SK-N-SH treated with all-trans-retinoic acid at 6 μM for 48 hours (cell line): ENCODE results near the gene PRKCZ.

Source experiments
- ATAC-seq: fragments of 200-7000 bp; cut with Tn5 transposase; 3 replicates; pipeline ENCODE4 v1.9.1; 2020; ENCODE audit warnings: mild to moderate bottlenecking, moderate library complexity
- ARNTL ChIP-seq: fragments of 450-650 bp; formaldehyde crosslinking; IDR thresholded peaks from 2 replicates; pipeline ENCODE4 v1.5.0; 2020; ENCODE audit warnings: low read depth, mild to moderate bottlenecking, moderate library complexity, borderline replicate concordance
- BACH2 ChIP-seq: fragments of 250-450 bp; sonication (Bioruptor Pico); IDR thresholded peaks from 2 replicates; pipeline ENCODE4 v1.9.0; 2021; ENCODE audit warnings: mild to moderate bottlenecking, borderline replicate concordance
- CSDC2 ChIP-seq: fragments of 250-450 bp; sonication (Bioruptor Pico); IDR thresholded peaks from 2 replicates; pipeline ENCODE4 v1.5.0; 2020; ENCODE audit warnings: mild to moderate bottlenecking, moderate library complexity
- CSRNP3 ChIP-seq: fragments of 250-450 bp; sonication (Bioruptor Pico); IDR thresholded peaks from 2 replicates; pipeline ENCODE4 v1.5.1; 2021; ENCODE audit warnings: mild to moderate bottlenecking, moderate library complexity
- ESRRG ChIP-seq: fragments of 250-450 bp; sonication (Bioruptor Pico); IDR thresholded peaks from 2 replicates; pipeline ENCODE4 v1.6.1; 2021; ENCODE audit warnings: mild to moderate bottlenecking
- GLIS3 ChIP-seq: fragments of 250-450 bp; sonication (Bioruptor Pico); IDR thresholded peaks from 2 replicates; pipeline ENCODE4 v1.5.0; 2020; ENCODE audit warnings: mild to moderate bottlenecking, moderate library complexity
- ISL1 ChIP-seq: fragments of 250-450 bp; sonication (Bioruptor Pico); IDR thresholded peaks from 2 replicates; pipeline ENCODE4 v2.1.2; 2022; ENCODE audit warnings: mild to moderate bottlenecking, moderate library complexity
- OSR1 ChIP-seq: fragments of 250-450 bp; sonication (Bioruptor Pico); IDR thresholded peaks from 2 replicates; pipeline ENCODE4 v1.8.0; 2022; ENCODE audit warnings: moderate library complexity, mild to moderate bottlenecking, inconsistent platforms
- PATZ1 ChIP-seq: fragments of 250-450 bp; sonication (Bioruptor Pico); IDR thresholded peaks from 2 replicates; pipeline ENCODE4 v1.8.0; 2020; ENCODE audit warnings: mild to moderate bottlenecking, moderate library complexity, borderline replicate concordance
- PPARA ChIP-seq: fragments of 250-450 bp; sonication (Bioruptor Pico); IDR thresholded peaks from 2 replicates; pipeline ENCODE4 v1.5.0; 2020; ENCODE audit warnings: mild to moderate bottlenecking, borderline replicate concordance
- RARB ChIP-seq: fragments of 250-450 bp; sonication (Bioruptor Pico); IDR thresholded peaks from 2 replicates; pipeline ENCODE4 v1.8.0; 2021; ENCODE audit warnings: mild to moderate bottlenecking, moderate library complexity
- SNAI2 ChIP-seq: fragments of 250-450 bp; sonication (Bioruptor Pico); IDR thresholded peaks from 2 replicates; pipeline ENCODE4 v1.5.0; 2020; ENCODE audit warnings: mild to moderate bottlenecking, moderate library complexity
- TCF4 ChIP-seq: fragments of 250-450 bp; sonication (Bioruptor Pico); IDR thresholded peaks from 2 replicates; pipeline ENCODE4 v1.8.0; 2021; ENCODE audit warnings: mild to moderate bottlenecking, moderate library complexity, borderline replicate concordance
- TOX ChIP-seq: fragments of 250-450 bp; sonication (Bioruptor Pico); IDR thresholded peaks from 2 replicates; pipeline ENCODE4 v1.8.0; 2021; ENCODE audit warnings: mild to moderate bottlenecking, moderate library complexity, borderline replicate concordance
- ZC3H10 ChIP-seq: fragments of 250-450 bp; sonication (Bioruptor Pico); IDR thresholded peaks from 2 replicates; pipeline ENCODE4 v1.5.1; 2021; ENCODE audit warnings: mild to moderate bottlenecking, moderate library complexity
- ZFP3 ChIP-seq: fragments of 250-450 bp; sonication (Bioruptor Pico); IDR thresholded peaks from 2 replicates; pipeline ENCODE4 v1.5.0; 2020; ENCODE audit warnings: mild to moderate bottlenecking, moderate library complexity
- ZFP30 ChIP-seq: fragments of 450-650 bp; formaldehyde crosslinking; IDR thresholded peaks from 2 replicates; pipeline ENCODE4 v1.5.0; 2022; ENCODE audit warnings: mild to moderate bottlenecking, moderate library complexity
- ZNF565 ChIP-seq: fragments of 450-650 bp; formaldehyde crosslinking; conservative IDR thresholded peaks from 2 replicates; pipeline ENCODE4 v1.5.0; 2020; ENCODE audit warnings: low read depth, mild to moderate bottlenecking, moderate library complexity
- ZNF70 ChIP-seq: fragments of 450-650 bp; formaldehyde crosslinking; IDR thresholded peaks from 2 replicates; pipeline ENCODE4 v1.5.0; 2020; ENCODE audit warnings: mild to moderate bottlenecking, moderate library complexity
- ZNF8 ChIP-seq: fragments of 450-650 bp; formaldehyde crosslinking; IDR thresholded peaks from 2 replicates; pipeline ENCODE4 v1.5.0; 2020; ENCODE audit warnings: mild to moderate bottlenecking, moderate library complexity
- TF ChIP-seq, protein P1 (sequence below): fragments of 250-450 bp; sonication (Bioruptor Pico); IDR thresholded peaks from 2 replicates; pipeline ENCODE4 v1.5.1; 2020; ENCODE audit warnings: low read depth, mild to moderate bottlenecking, moderate library complexity
- TF ChIP-seq, protein P2 (sequence below): fragments of 250-450 bp; sonication (Bioruptor Pico); IDR thresholded peaks from 2 replicates; pipeline ENCODE4 v1.5.0; 2020; ENCODE audit warnings: mild to moderate bottlenecking, moderate library complexity

PRKCZ gene

GRCh38 chr1:2128189-2128901 lies 78.1 kb downstream of the PRKCZ start:
- TF ChIP-seq PPARA (CRISPR knock-in tag) (no peak), ZC3H10 (CRISPR knock-in tag) (no peak), ESRRG (CRISPR knock-in tag) (no peak), RARB (CRISPR knock-in tag) (no peak), SNAI2 (CRISPR knock-in tag) (no peak), ZFP30 (CRISPR knock-in tag) (no peak), TCF4 (CRISPR knock-in tag) (no peak), CSRNP3 (CRISPR knock-in tag) (no peak)

GRCh38 chr1:2129256-2129943 lies 79.2 kb downstream of the PRKCZ start:
- no peak for ATAC-seq
- no peak for TF ChIP-seq TCF4 (CRISPR knock-in tag)
- no peak for TF ChIP-seq ZC3H10 (CRISPR knock-in tag)
- no peak for TF ChIP-seq TOX (CRISPR knock-in tag)
- TF ChIP-seq ZNF8 (CRISPR knock-in tag) = no peak
- TF ChIP-seq, protein P1, sequence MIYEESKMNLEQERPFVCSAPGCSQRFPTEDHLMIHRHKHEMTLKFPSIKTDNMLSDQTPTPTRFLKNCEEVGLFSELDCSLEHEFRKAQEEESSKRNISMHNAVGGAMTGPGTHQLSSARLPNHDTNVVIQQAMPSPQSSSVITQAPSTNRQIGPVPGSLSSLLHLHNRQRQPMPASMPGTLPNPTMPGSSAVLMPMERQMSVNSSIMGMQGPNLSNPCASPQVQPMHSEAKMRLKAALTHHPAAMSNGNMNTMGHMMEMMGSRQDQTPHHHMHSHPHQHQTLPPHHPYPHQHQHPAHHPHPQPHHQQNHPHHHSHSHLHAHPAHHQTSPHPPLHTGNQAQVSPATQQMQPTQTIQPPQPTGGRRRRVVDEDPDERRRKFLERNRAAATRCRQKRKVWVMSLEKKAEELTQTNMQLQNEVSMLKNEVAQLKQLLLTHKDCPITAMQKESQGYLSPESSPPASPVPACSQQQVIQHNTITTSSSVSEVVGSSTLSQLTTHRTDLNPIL (CRISPR knock-in tag) = no peak
- no peak for TF ChIP-seq ZNF70 (CRISPR knock-in tag)
- TF ChIP-seq CSRNP3 (CRISPR knock-in tag) = no peak
- no peak for TF ChIP-seq SNAI2 (CRISPR knock-in tag)
- TF ChIP-seq GLIS3 (CRISPR knock-in tag) = no peak
- no peak for TF ChIP-seq ZFP30 (CRISPR knock-in tag)
- no peak for TF ChIP-seq PATZ1 (CRISPR knock-in tag)
- no peak for TF ChIP-seq ARNTL (CRISPR knock-in tag)
- TF ChIP-seq ISL1 (CRISPR knock-in tag) = no peak
- no peak for TF ChIP-seq PPARA (CRISPR knock-in tag)
- no peak for TF ChIP-seq ESRRG (CRISPR knock-in tag)
- TF ChIP-seq CSDC2 (CRISPR knock-in tag) = no peak
- no peak for TF ChIP-seq RARB (CRISPR knock-in tag)
- no peak for TF ChIP-seq OSR1 (CRISPR knock-in tag)
- no peak for TF ChIP-seq ZNF565 (CRISPR knock-in tag)
- no peak for TF ChIP-seq BACH2 (CRISPR knock-in tag)

More at GRCh38 chr1:2128189-2128901, 78.1 kb downstream of the PRKCZ start:
- ATAC-seq = no peak

- ATAC-seq = no peak
- TF ChIP-seq BACH2 (CRISPR knock-in tag) = no peak
- no peak for TF ChIP-seq ZC3H10 (CRISPR knock-in tag)
- no peak for TF ChIP-seq CSDC2 (CRISPR knock-in tag)
- TF ChIP-seq ISL1 (CRISPR knock-in tag) = no peak
- no peak for TF ChIP-seq ZNF70 (CRISPR knock-in tag)
- no peak for TF ChIP-seq GLIS3 (CRISPR knock-in tag)
- no peak for TF ChIP-seq ZFP3 (CRISPR knock-in tag)
- no peak for TF ChIP-seq OSR1 (CRISPR knock-in tag)
- TF ChIP-seq CSRNP3 (CRISPR knock-in tag) = no peak
- no peak for TF ChIP-seq PPARA (CRISPR knock-in tag)
- TF ChIP-seq, protein P1 (CRISPR knock-in tag) = no peak
- TF ChIP-seq RARB (CRISPR knock-in tag) = no peak
- TF ChIP-seq ZNF565 (CRISPR knock-in tag) = no peak
- TF ChIP-seq, protein P2, sequence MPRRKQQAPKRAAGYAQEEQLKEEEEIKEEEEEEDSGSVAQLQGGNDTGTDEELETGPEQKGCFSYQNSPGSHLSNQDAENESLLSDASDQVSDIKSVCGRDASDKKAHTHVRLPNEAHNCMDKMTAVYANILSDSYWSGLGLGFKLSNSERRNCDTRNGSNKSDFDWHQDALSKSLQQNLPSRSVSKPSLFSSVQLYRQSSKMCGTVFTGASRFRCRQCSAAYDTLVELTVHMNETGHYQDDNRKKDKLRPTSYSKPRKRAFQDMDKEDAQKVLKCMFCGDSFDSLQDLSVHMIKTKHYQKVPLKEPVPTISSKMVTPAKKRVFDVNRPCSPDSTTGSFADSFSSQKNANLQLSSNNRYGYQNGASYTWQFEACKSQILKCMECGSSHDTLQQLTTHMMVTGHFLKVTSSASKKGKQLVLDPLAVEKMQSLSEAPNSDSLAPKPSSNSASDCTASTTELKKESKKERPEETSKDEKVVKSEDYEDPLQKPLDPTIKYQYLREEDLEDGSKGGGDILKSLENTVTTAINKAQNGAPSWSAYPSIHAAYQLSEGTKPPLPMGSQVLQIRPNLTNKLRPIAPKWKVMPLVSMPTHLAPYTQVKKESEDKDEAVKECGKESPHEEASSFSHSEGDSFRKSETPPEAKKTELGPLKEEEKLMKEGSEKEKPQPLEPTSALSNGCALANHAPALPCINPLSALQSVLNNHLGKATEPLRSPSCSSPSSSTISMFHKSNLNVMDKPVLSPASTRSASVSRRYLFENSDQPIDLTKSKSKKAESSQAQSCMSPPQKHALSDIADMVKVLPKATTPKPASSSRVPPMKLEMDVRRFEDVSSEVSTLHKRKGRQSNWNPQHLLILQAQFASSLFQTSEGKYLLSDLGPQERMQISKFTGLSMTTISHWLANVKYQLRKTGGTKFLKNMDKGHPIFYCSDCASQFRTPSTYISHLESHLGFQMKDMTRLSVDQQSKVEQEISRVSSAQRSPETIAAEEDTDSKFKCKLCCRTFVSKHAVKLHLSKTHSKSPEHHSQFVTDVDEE (CRISPR knock-in tag) = no peak
Measured at GRCh38 chr1:2130156-2130555, 79.9 kb downstream of the PRKCZ start.
